ENCODE measurements around the gene NUP188.

Gene NUP188

GRCh38 chr9:128913048-128913900, 34.2 kb upstream of the NUP188 start:
- no peak for DNase-seq (ENCODE audit: low read depth in 1 of 2, low spot score in 1 of 2)

DNA sequence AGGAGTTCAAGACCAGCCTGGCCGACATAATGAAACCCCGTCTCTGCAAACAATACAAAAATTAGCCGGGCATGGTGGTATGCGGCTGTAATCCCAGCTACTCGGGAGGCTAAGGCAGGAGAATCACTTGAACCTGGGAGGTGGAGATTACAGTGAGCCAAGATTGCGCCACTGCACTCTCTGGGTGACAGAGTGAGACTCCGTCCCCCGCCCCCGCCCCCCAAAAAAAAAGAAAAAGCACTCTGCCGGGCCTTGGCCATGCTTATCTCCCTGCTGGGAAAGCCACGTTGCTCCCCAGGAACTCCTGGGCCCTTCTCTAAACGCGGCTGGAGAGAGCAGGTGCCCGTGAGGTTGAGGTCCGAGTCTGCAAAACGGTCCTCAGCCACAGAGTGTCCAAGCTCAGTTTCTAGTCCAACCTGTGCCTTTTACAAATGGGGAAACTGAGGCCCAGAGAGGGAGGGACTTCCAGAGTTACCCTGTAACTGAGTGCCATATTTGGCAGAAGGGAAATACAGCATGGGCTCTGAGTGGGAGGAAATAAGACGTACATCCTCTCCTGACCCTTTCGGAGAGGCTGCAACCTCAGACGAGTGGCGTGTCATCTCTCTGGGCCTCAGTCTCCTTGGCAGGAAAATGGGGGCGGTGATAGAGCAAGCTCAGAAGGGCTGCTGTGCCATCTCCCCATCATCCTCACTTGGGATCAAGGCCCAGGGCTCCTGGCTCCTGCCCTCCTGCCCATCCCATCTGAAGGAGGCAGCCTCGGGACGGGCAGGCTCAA, 33.3 kb upstream of the NUP188 start:
- no peak for DNase-seq (ENCODE audit: low read depth in 1 of 2, low spot score in 1 of 2)

DNA sequence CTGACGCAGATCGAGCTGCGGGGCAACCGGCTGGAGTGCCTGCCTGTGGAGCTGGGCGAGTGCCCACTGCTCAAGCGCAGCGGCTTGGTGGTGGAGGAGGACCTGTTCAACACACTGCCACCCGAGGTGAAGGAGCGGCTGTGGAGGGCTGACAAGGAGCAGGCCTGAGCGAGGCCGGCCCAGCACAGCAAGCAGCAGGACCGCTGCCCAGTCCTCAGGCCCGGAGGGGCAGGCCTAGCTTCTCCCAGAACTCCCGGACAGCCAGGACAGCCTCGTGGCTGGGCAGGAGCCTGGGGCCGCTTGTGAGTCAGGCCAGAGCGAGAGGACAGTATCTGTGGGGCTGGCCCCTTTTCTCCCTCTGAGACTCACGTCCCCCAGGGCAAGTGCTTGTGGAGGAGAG, 31.3 kb upstream of the NUP188 start:
- DNase-seq (ENCODE audit: low read depth in 1 of 2, low spot score in 1 of 2), result no peak

DNA sequence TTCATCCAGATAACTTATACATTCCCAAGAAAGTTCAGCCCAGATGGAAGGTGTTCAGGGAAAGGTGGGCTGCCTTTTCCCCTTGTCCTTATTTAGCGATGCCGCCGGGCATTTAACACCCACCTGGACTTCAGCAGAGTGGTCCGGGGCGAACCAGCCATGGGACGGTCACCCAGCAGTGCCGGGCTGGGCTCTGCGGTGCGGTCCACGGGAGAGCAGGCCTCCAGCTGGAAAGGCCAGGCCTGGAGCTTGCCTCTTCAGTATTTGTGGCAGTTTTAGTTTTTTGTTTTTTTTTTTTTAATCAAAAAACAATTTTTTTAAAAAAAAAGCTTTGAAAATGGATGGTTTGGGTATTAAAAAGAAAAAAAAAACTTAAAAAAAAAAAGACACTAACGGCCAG, 30.8 kb upstream of the NUP188 start:
- DNase-seq (ENCODE audit: low read depth in 1 of 2, low spot score in 1 of 2), result no peak

DNA sequence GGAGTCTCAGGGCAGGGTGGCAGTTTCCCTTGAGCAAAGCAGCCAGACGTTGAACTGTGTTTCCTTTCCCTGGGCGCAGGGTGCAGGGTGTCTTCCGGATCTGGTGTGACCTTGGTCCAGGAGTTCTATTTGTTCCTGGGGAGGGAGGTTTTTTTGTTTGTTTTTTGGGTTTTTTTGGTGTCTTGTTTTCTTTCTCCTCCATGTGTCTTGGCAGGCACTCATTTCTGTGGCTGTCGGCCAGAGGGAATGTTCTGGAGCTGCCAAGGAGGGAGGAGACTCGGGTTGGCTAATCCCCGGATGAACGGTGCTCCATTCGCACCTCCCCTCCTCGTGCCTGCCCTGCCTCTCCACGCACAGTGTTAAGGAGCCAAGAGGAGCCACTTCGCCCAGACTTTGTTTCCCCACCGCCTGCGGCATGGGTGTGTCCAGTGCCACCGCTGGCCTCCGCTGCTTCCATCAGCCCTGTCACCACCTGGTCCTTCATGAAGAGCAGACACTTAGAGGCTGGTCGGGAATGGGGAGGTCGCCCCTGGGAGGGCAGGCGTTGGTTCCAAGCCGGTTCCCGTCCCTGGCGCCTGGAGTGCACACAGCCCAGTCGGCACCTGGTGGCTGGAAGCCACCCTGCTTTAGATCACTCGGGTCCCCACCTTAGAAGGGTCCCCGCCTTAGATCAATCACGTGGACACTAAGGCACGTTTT, 30.2 kb upstream of the NUP188 start:
- DNase-seq (ENCODE audit: low read depth in 1 of 2, low spot score in 1 of 2), result no peak

GRCh38 chr9:128918921-128919320, 28.6 kb upstream of the NUP188 start:
- no peak for DNase-seq (ENCODE audit: low read depth in 1 of 2, low spot score in 1 of 2)

DNA sequence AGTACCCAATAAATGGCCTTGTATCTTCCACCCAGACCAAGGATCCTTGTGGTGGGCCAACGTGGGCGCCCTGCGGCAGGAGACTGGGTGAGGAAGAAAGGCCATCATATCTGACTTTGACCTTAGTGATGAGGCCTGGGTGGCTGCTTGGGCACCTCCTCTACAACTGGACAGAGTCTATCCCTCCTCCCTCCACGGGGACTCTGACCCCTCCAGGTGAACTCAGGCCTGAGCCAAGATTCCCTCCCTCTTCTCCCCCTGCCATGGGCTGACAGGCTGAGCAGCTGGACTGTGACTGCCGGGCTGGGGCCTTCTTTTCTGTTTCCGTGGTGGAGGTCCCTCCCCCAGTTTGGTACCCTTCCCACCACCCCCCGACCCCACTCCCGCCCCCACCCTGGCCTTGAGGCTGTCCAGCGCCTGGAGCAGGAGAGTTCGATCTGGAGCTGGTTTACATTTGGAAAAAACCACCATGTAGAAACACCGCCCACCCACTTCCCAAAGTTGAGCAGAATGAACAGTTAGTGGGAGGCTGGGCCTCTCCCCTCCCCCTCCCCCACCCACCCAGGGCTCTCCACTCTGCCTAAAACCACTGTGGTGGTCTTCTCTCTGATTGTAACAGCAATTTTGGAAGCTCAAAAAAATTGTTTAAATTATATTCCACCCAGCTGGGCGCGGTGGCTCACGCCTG, 28.0 kb upstream of the NUP188 start:
- DNase-seq (ENCODE audit: low read depth in 1 of 2, low spot score in 1 of 2), result no peak

- DNase-seq (ENCODE audit: low read depth in 1 of 2, low spot score in 1 of 2), result no peak
These were observed 27.0 kb upstream of the NUP188 start, which contains the start of gene PHYHD1 for GRCh38 chr9:128920381-128921058. TSS of gene PHYHD1 (plus strand) at chr9:128920982. CDS start at chr9:128922324, 1,342 bp downstream.

DNA sequence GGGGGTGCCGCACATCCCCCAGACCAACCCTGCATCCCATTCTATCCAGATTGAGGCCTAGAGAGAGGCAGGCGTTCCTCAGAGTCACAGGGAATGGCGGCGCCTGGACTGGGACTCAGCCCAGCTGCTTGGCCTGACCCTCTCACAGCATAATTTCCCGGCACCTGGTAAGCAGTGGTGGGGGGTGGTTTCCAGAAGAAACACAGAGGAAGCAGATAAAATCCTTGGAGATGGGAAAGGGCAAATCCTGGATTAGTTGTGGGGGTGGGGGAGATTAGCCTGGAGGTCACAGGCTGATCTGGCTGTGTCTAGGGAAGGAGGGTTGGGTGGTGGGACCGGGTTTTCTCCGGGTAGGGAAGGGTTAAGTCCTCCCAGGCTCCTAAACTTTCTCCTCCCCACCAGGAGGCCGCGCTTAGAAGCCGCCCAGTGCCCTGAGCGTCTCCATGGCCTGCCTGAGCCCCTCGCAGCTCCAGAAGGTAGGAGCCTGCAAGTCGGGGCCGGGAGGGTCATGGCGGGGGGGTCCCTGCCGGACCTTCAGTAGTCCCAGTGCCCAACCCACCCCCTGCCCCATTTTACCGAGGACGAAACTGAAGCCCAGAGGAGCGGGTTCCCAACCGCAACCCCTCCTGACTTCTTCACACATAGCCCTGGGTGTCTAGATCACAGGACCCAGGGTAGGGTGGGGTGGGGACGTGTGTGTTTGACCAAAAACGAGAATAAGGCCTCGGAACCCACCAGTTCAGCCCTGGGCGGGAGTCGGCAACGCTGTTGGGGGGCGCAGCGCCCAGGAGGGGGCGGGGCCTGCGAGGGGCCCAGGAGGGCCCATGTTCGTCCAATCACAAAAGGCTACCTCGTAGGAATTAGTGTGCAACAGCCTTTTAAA, 25.4 kb upstream of the NUP188 start:
- no peak for DNase-seq (ENCODE audit: low read depth in 1 of 2, low spot score in 1 of 2)

DNA sequence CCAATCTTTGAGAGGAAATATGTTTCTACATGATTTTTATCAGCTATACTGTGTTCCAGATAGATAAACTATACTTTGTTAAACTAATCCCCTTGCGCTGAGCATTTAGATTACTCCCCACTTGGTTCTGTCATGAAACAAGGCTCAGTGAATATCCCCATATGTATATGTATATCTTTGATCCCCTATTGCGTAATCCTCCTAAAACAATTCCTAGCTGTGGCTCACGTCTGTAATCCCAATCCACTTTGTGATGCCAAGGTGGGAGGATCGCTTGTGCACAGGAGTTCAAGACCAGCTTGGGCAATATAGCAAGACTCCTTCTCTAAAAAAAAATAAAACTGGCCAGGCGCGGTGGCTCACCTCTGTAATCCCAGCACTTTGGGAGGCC, 24.0 kb upstream of the NUP188 start:
- no peak for DNase-seq (ENCODE audit: low read depth in 1 of 2, low spot score in 1 of 2)

DNA sequence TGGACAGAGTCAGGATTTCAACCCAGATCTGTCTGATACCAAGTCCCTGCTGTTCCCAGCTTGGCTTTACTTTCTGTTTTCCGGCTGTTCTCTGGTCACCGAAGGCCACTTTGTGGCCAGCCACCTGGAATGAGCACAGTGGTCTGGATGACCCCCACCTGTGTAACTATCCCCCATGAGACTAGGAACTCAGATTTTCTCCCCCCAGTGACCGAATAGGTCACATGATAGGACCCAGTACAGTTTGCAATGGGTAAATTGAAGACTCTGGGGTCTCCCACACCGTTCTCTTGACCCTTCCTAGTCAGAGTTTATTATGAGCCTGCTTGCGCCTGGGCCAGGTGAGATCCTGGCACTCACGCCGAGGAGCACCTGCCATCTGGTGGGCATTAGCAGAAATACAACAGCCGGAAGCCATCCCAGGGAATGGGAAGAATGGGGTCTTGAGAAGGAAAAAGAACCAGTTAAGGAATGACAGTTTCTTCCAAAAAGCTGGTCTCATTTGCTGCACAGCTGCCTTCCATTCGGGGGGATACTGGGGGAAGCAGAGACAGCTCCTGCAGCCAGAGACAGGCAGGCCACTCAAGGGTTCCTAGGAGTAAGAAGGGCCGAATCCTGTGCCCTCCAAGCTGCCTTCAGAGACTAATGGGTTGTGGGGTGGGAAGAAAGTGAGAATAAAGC, 19.6 kb upstream of the NUP188 start:
- peak; percentile 24 to 45 for DNase-seq (ENCODE audit: low read depth in 1 of 2, low spot score in 1 of 2)

DNA sequence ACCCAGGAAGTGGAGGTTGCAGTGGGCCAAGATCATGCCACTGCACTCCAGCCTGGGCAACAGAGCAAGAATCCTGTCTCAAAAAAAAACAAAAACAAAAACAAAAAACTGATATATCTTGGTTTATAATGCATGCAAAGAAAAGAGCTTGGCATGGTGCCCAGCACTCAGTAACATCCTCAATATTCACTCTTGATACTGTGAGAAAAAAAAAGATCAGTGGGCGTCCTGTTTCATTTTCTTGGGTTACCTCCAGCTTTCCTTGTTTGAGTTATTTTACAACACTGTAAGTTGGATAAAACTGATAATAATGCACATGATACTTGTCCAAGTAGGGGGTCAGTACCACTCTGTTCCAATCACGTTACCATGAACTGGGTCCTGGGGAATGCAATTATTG, 18.9 kb upstream of the NUP188 start:
- DNase-seq (ENCODE audit: low read depth in 1 of 2, low spot score in 1 of 2), result no peak

DNA sequence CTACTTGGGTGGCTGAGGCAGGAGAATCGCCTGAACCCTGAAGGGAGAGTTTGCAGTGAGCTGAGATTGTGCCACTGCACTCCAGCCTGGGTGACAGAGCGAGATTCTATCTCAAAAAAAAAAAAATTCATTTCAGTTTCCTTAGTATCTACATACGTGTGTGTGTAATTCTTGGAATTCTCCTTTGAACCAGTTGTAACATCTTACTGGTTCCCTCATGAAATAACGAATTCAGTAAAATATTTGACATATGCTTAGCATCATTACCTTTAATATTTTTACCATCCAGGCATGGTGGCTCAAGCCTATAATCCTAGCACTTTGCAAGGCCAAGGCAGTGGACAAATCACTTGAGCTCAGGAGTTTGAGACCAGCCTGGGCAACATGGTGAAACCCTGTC, 17.9 kb upstream of the NUP188 start:
- DNase-seq (ENCODE audit: low read depth in 1 of 2, low spot score in 1 of 2), result no peak

DNA sequence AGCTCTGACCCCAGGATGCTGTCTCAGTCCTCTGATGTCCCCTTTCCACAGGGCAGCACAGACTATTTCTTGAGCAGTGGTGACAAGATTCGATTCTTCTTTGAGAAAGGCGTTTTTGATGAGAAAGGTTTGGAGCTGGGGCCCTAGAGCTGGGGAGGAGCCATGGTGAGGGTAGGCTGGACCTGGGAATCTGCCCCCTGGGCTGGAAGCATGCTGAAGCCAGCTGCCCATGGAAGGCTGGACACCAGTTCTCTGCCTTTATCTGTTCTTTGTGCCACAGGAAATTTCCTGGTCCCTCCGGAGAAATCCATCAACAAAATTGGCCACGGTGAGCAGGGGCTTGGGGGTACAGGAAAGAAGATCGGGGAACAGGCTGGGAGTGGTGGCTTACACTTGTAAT, 13.8 kb upstream of the NUP188 start:
- no peak for DNase-seq (ENCODE audit: low read depth in 1 of 2, low spot score in 1 of 2)

DNA sequence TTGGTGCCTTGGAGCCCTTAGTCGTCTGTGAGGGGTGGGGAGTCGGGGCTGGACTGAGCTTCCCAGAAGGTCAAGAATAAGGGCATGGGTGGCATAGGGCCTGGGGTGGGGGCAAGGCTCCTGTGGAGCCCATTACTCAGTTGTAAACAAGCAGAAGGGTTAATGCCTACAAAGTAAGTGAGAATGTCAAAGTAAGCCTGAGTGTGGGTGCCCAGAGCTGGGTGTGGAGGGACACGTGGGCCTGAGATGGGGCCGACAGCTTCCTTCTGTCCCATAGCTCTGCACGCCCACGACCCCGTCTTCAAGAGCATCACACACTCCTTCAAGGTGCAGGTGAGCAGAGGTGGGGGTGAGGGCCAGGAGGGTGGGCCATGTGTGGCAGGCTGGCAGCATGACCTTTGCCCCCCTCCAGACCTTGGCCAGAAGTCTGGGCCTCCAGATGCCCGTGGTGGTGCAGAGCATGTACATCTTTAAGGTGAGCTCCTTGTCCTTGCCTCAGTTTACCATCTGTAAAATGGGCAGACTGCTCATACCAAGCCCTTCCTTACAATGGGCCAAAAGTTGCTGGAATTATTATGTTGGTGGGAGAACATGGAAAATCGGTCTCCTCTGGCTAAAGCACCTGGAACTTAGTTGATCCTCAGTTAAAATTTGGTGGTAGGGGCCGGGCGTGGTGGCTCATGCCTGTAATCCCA, 11.2 kb upstream of the NUP188 start:
- no peak for DNase-seq (ENCODE audit: low read depth in 1 of 2, low spot score in 1 of 2)

DNA sequence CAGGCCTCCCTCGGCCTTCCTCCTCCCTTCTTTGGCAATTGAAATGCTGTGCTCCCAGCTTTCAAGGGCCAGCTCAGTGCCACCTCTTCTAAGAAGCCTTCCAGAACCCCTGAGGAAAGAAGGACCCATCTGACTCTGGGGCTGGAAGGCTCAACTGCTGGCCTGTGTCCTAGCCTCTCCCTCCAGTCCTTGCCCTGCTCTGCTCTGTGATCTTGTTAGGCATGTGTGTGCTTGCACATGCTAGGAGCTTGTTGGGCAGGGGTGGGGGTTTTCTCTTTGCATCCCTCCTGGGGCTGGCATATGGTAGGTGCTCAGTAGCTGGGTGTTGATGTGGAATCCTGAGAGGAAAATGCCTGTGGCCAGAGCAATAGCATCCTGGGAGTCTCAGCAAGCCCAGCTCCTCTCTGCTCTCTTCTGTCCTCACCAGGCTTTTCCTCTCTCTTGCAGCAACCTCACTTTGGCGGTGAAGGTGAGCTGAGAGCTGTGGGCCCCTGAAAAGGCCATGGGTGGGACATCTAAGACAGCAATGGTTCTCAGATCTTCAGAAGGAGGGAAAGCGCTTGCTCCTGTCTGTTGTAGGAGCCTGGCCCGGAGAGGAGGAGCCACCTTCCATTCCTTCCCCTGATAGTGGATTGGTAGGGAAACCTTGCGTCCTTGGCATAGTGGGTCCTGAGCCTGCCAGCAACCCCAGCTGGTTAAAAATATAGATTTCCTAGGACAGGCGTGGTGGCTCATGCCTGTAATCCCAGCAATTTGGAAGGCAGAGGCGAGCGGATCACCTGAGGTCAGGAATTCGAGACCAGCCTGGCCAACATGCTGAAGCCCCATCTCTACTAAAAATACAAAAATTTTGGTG, 10.0 kb upstream of the NUP188 start:
- DNase-seq (ENCODE audit: low read depth in 1 of 2, low spot score in 1 of 2), result no peak

DNA sequence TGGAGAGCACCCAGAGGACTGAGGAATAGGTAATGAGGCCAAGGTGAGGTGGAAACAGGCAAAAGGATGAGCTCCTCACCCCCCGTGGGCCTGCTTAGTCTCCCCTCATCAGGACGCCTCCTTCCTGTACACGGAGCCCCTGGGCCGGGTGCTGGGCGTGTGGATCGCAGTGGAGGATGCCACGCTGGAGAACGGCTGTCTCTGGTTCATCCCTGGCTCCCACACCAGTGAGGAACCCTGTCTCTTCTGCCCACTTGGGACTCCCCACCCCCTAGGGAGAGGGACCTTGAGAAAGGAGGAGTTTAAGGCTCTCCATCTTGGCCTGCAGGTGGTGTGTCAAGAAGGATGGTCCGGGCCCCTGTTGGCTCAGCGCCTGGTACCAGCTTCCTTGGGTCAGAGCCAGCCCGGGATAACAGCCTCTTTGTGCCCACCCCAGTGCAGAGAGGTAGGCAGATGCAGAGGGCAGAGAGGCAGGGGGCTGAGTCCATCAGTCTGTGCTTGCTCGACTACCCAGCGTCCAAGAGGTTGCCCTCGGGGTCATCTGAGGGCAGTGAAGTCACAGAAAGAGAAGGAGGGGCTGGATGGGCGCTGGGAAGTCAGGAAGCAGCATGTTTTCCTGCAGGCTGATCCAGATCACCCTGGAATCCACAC, 7.1 kb upstream of the NUP188 start:
- no peak for DNase-seq (ENCODE audit: low read depth in 1 of 2, low spot score in 1 of 2)
